H1 (cell line): Measurements from ENCODE around the gene ELL2. TPM values are rescaled to one million over a fixed set of nuclear protein-coding genes. Genes with fewer than 3 reads are reported as not detected.

Source experiments
- ASH2L ChIP-seq: fragments of 200-600, 300-600 bp; sonication (generic); IDR thresholded peaks from one replicate; pipeline ENCODE4 v1.7.1; 2017; ENCODE audit warnings: low read length
- ATF2 ChIP-seq: IDR thresholded peaks from 2 replicates; pipeline ENCODE4 v1.6.1; 2012; ENCODE audit warnings: low read length, inconsistent platforms
- BCL11A ChIP-seq, 2 experiments: IDR thresholded peaks; one replicate each; pipeline ENCODE4 v1.6.1; 2011; ENCODE audit warnings: low read depth in 2 of 2, low read length in 2 of 2, mild to moderate bottlenecking in 2 of 2
- BRCA1 ChIP-seq: IDR thresholded peaks from 2 replicates; pipeline ENCODE4 v1.6.1; 2012; ENCODE audit warnings: low read depth, low read length, improper control_type of control experiment
- CBX5 ChIP-seq: fragments of 300-800, 300-1000 bp; sonication (generic); IDR thresholded peaks from 2 replicates; pipeline ENCODE4 v1.7.1; 2016; ENCODE audit warnings: antibody characterized with exemption, low read length, low read depth
- CEBPB ChIP-seq: IDR thresholded peaks from 2 replicates; pipeline ENCODE4 v1.6.1; 2012; ENCODE audit warnings: low read depth, low read length
- CHD1 ChIP-seq: IDR thresholded peaks from 2 replicates; pipeline ENCODE4 v1.6.1; 2012; ENCODE audit warnings: low read depth, low read length, improper control_type of control experiment
- CREB1 ChIP-seq: IDR thresholded peaks from 2 replicates; pipeline ENCODE4 v1.6.1; 2012; ENCODE audit warnings: inconsistent platforms
- EZH2 ChIP-seq: fragments of 200-600 bp; sonication (generic); IDR thresholded peaks from 2 replicates; pipeline ENCODE4 v1.7.1; 2012; ENCODE audit warnings: low read depth, mild to moderate bottlenecking, moderate library complexity, low read length, inconsistent platforms; ENCODE audit not compliant: severe bottlenecking
- GABPA ChIP-seq: IDR thresholded peaks from 2 replicates; pipeline ENCODE4 v1.6.1; 2011; ENCODE audit warnings: mild to moderate bottlenecking, low read length, moderate library complexity, borderline replicate concordance; ENCODE audit not compliant: insufficient read depth
- HDAC6 ChIP-seq: IDR thresholded peaks from one replicate; pipeline ENCODE4 v1.7.1; 2012; ENCODE audit warnings: low read depth, mild to moderate bottlenecking, inconsistent platforms, low read length, moderate library complexity
- JUN ChIP-seq: IDR thresholded peaks from 2 replicates; pipeline ENCODE4 v1.6.1; 2011; ENCODE audit warnings: low read depth, mild to moderate bottlenecking, improper control_type of control experiment, low read length
- MAFK ChIP-seq: IDR thresholded peaks from 2 replicates; pipeline ENCODE4 v1.6.1; 2012; ENCODE audit warnings: low read depth, mild to moderate bottlenecking, improper control_type of control experiment, low read length
- NANOG ChIP-seq: IDR thresholded peaks from 2 replicates; pipeline ENCODE4 v1.6.1; 2011; ENCODE audit warnings: low read length, low read depth, mild to moderate bottlenecking, inconsistent platforms; ENCODE audit not compliant: insufficient read depth, poor library complexity, severe bottlenecking
- RAD21 ChIP-seq, 2 experiments: IDR thresholded peaks in 1 of 2; conservative IDR thresholded peaks in 1 of 2; 2 replicates each; pipeline ENCODE4 v1.6.1; 2011; ENCODE audit warnings: low read depth in 2 of 2, low read length in 2 of 2, improper control_type of control experiment in 1 of 2, inconsistent platforms in 1 of 2, mild to moderate bottlenecking in 1 of 2, moderate library complexity in 1 of 2
- SIRT6 ChIP-seq: IDR thresholded peaks from one replicate; pipeline ENCODE4 v1.7.1; 2012; ENCODE audit warnings: low read length, inconsistent platforms
- SIX5 ChIP-seq: IDR thresholded peaks from 2 replicates; pipeline ENCODE4 v1.6.1; 2011; ENCODE audit warnings: mild to moderate bottlenecking, low read depth, low read length
- SRF ChIP-seq: IDR thresholded peaks from 2 replicates; pipeline ENCODE4 v1.6.1; 2011; ENCODE audit warnings: mild to moderate bottlenecking, low read depth, low read length, moderate library complexity
- TAF1 ChIP-seq: IDR thresholded peaks from 2 replicates; pipeline ENCODE4 v1.6.1; 2011; ENCODE audit warnings: mild to moderate bottlenecking, low read depth, low read length
- TAF7 ChIP-seq: optimal IDR thresholded peaks from 2 replicates; pipeline ENCODE3; 2011; ENCODE audit warnings: low read depth, mild to moderate bottlenecking, inconsistent platforms, low read length, moderate library complexity, borderline replicate concordance
- TEAD4 ChIP-seq: IDR thresholded peaks from 2 replicates; pipeline ENCODE4 v1.6.1; 2012; ENCODE audit warnings: low read depth, low read length, inconsistent platforms, mixed read lengths
- USF2 ChIP-seq: IDR thresholded peaks from 2 replicates; pipeline ENCODE4 v1.6.1; 2011; ENCODE audit warnings: low read length, improper control_type of control experiment
- polyA plus RNA-seq, 7 experiments: library from polyadenylated mRNA; depleted of rRNA in 3 of 7; stranded (reverse) in 5 of 7; unstranded in 2 of 7; fragments of >200 nt in 5 of 7; fragments of 200-250 nt in 2 of 7; gene quantifications; 1 replicate in 5 of 7; 2 replicates in 1 of 7; 4 replicates in 1 of 7; pipeline versions ENCODE4 v1.2.1 to v1.2.3, GENCODE V29; 2011 to 2013; ENCODE audit warnings: missing spikeins in 2 of 7, mixed read lengths in 2 of 7
- total RNA-seq: library from RNA; stranded (reverse); fragmentation: NEBNext Ultra II Directional; extraction: Animal tissue kit (Norgen Biotek cat#: 25700); gene quantifications from 2 replicates; pipeline ENCODE4 v1.2.1, GENCODE V29; 2021

The ELL2 gene
- total and polyA plus RNA-seq, 2 of the 8 experiments (the other 6 are each of a cell fraction or from before 2014, with no cell fraction given), result 6.3 to 29.4 TPM

- TF ChIP-seq ATF2 (no peak), CBX5 (no peak), NANOG (no peak), CEBPB (no peak), TEAD4 (peak; percentile 77), CHD1 (no peak), SIRT6 (no peak), EZH2 (no peak), BCL11A (IDR thresholded peaks at IDR 0.05; ENCODE audit: low read depth in 2 of 2, low read length in 2 of 2) (no peak), CREB1 (peak; percentile 48), ASH2L (peak; percentile 59), HDAC6 (no peak), MAFK (no peak), USF2 (0 out of 2 replicates have a peak, but pooled peaks have one; percentile 26), TAF1 (no peak; the same call in 1 of the 2 replicates), JUN (no peak), SRF (no peak), TAF7 (no peak), SIX5 (no peak), GABPA (no peak), BRCA1 (no peak), RAD21 (IDR thresholded peaks at IDR 0.05 in 1 of 2, conservative IDR thresholded peaks at IDR 0.05 in 1 of 2; ENCODE audit: low read depth in 2 of 2, low read length in 2 of 2) (peak; percentile 56 to 77)
Observed at GRCh38 chr5:95960667-95961616, 709 bp downstream of the ELL2 start (continued).
